ENCODE measurements around the gene CCT2. TPM values are rescaled to one million over a fixed set of nuclear protein-coding genes. Genes with fewer than 3 reads are reported as not detected.

Gene CCT2
- total and polyA plus RNA-seq, 9 of the 15 experiments (the other 6 are each of a cell fraction or from before 2014, with no cell fraction given), result 341 to 738 (median 490) TPM

GRCh38 chr12:69602954-69603353 lies 17.7 kb downstream of the CCT2 start:
- CTCF ChIA-PET (ENCODE audit: low intra/inter-chr PET ratio), result no interaction called here
- BruUV-seq (replicated peaks), result TSS peak; percentile 18
- Histone ChIP-seq H3K9me1 (ENCODE audit: control insufficient read depth, insufficient read depth, low read length) (no peaks in the 10 kb centered on the region), H3K4me1 (replicated peaks in 1 of 2; ENCODE audit: control insufficient read depth in 2 of 2, insufficient read depth in 2 of 2, low read length in 2 of 2) (peaks cover 2 to 4% of the 10 kb centered on the region in 2 experiments; a peak in 4 of 5 replicates), H3K27ac (ENCODE audit: extremely low read depth, low read depth, low read length) (no peak overlapping the region), H2AFZ (ENCODE audit: low read depth, low read length) (no peak overlapping the region), H3K4me3 (no peak overlapping the region), H4K20me1 (replicated peaks; ENCODE audit: control insufficient read depth, insufficient read depth, low read length) (no peaks in the 10 kb centered on the region), H3K9me3 (replicated peaks; ENCODE audit: control insufficient read depth, insufficient read depth, low read depth, low read length) (0 out of 2 replicates have a peak, but pooled peaks cover 3% of the 10 kb centered on the region), H3K79me2 (ENCODE audit: control insufficient read depth, insufficient read depth, low read length) (no peaks in the 10 kb centered on the region), H3K4me2 (ENCODE audit: insufficient read depth, low read length) (no peak overlapping the region), H3K36me3 (ENCODE audit: control insufficient read depth, insufficient read depth, low read length) (peaks cover 52% of the 10 kb centered on the region), H3K9ac (ENCODE audit: insufficient read depth in 1 of 2, low read depth in 2 of 2, low read length in 2 of 2) (no peak overlapping the region), H3K27me3 (ENCODE audit: control insufficient read depth in 2 of 2, insufficient read depth in 2 of 2, low read length in 2 of 2) (no peaks in the 10 kb centered on the region)
- peak; percentile 45; the same call in 2 of the 3 replicates for ATAC-seq
- intact Hi-C loops (cut with micrococcal nuclease), result no loop called here
- FAIRE-seq, result no peak
- in situ Hi-C loops (cut with MboI), result no loop called here
- TF ChIP-seq RNF219 (CRISPR knock-in tag; IDR thresholded peaks at IDR 0.05) (no peak), BRF1 (IDR thresholded peaks at IDR 0.05; ENCODE audit: borderline replicate concordance, extremely low read depth, insufficient read length) (no peak), CTCF (IDR thresholded peaks at IDR 0.05 in 2 of 3, conservative IDR thresholded peaks at IDR 0.05 in 1 of 3; ENCODE audit: insufficient read depth in 2 of 3, low read depth in 1 of 3, low read length in 3 of 3) (0 out of 6 replicates have a peak, but pooled peaks of 1 of the 3 experiments have one; percentile 13), POLR2B (IDR thresholded peaks at IDR 0.05; ENCODE audit: low read depth, partially characterized antibody) (no peak), IFI16 (CRISPR knock-in tag; IDR thresholded peaks at IDR 0.05) (no peak), ZNF347 (CRISPR knock-in tag; IDR thresholded peaks at IDR 0.05; ENCODE audit: low read depth) (no peak)
- DNase-seq (ENCODE audit: extremely low read depth in 1 of 4, low spot score in 3 of 4), result no peak
- POLR2A ChIA-PET, result interaction anchor here (0.9 kb wide), 2 partner anchors 14 to 18 kb away, joined by 3 to 4 read pairs; partner anchors contain the start of gene CCT2
